ENCODE results near the gene TTC39B.

DNA sequence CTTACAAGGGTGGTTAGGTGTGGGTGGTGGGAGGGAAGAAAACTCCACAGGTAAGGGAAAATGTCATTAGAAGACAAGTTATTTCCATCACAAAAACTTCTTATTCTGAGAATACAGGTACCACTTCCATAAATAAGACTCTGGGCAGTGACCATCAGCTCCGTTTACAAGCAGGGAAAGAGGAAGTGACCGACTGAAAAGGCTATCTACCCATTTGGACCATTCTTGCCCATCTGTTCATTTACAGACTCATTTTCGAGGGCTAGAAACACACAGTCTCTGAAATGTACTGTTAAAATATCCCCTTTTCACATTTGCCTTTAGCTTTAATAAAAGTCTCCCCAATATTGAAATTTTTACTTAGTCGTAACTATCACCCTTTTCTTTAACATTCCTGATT, 79.5 kb downstream of the TTC39B start:
- TF ChIP-seq, protein P1, sequence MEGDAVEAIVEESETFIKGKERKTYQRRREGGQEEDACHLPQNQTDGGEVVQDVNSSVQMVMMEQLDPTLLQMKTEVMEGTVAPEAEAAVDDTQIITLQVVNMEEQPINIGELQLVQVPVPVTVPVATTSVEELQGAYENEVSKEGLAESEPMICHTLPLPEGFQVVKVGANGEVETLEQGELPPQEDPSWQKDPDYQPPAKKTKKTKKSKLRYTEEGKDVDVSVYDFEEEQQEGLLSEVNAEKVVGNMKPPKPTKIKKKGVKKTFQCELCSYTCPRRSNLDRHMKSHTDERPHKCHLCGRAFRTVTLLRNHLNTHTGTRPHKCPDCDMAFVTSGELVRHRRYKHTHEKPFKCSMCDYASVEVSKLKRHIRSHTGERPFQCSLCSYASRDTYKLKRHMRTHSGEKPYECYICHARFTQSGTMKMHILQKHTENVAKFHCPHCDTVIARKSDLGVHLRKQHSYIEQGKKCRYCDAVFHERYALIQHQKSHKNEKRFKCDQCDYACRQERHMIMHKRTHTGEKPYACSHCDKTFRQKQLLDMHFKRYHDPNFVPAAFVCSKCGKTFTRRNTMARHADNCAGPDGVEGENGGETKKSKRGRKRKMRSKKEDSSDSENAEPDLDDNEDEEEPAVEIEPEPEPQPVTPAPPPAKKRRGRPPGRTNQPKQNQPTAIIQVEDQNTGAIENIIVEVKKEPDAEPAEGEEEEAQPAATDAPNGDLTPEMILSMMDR (IDR thresholded peaks at IDR 0.05): no peak
- no peak for TF ChIP-seq ZFX (IDR thresholded peaks at IDR 0.05; ENCODE audit: borderline replicate concordance)
